Naive thymus-derived CD8-positive, alpha-beta T cell (primary cell): Measurements from ENCODE around the gene NDC1. TPM values are rescaled to one million over a fixed set of nuclear protein-coding genes. Genes with fewer than 3 reads are reported as not detected.
"Not testable (repeated sequence)": the region's sequence is repeated elsewhere in the genome, so short reads cannot be mapped to it uniquely, and the experiment has no call there.

ENCODE experiments used
- ATAC-seq, 2 donors: fragments of 150-1000 bp; cut with Tn5 transposase in 1 of 2; sonication (Bioruptor Pico), chemical (Tn5 transposase) in 1 of 2; 1 replicate in 1 of 2; 2 replicates in 1 of 2; pipeline ENCODE4 v1.10.0; 2021; ENCODE audit warnings: mild to moderate bottlenecking in 2 of 2, moderate library complexity in 2 of 2
- POLR2A ChIA-PET: fragments of 350-600 bp; sonication (Branson Sonifier 250); formaldehyde crosslinking; loops from one replicate; lab custom pipeline; 2021; ENCODE audit warnings: antibody characterized with exemption; lab: Charles Lee
- DNase-seq, 10 donors: peaks; one replicate each; pipeline versions ENCODE4 v3.0.0 to v3.0.0-alpha.2; 2020 to 2022
- H3K27ac Mint-ChIP-seq, 10 donors: one replicate each; pipeline ENCODE4 v1.8.0; 2020 to 2022; ENCODE audit warnings: mild to moderate bottlenecking in 10 of 10, mixed read lengths in 10 of 10, moderate library complexity in 4 of 10, inconsistent platforms in 1 of 10
- H3K27me3 Mint-ChIP-seq, 5 donors: one replicate each; pipeline ENCODE4 v1.8.0; 2021 to 2022; ENCODE audit warnings: mixed read lengths in 5 of 5
- H3K36me3 Mint-ChIP-seq, 3 donors: one replicate each; pipeline ENCODE4 v1.8.0; 2020 to 2022; ENCODE audit warnings: mixed read lengths in 3 of 3, mild to moderate bottlenecking in 2 of 3, inconsistent platforms in 1 of 3
- H3K4me1 Mint-ChIP-seq, 4 donors: one replicate each; pipeline ENCODE4 v1.8.0; 2021 to 2022; ENCODE audit warnings: mixed read lengths in 4 of 4
- H3K4me3 Mint-ChIP-seq, 10 donors: one replicate each; pipeline ENCODE4 v1.8.0; 2020 to 2022; ENCODE audit warnings: mild to moderate bottlenecking in 10 of 10, mixed read lengths in 10 of 10, moderate library complexity in 6 of 10, inconsistent platforms in 1 of 10
- H3K9me3 Mint-ChIP-seq, 9 donors: one replicate each; pipeline ENCODE4 v1.8.0; 2020 to 2022; ENCODE audit warnings: mixed read lengths in 9 of 9, mild to moderate bottlenecking in 3 of 9, inconsistent platforms in 1 of 9, moderate library complexity in 1 of 9
- polyA plus RNA-seq, 3 donors: library from polyadenylated mRNA; unstranded; fragments of 300-500 nt; fragmentation: Illumina TruSeq; gene quantifications; one replicate each; pipeline ENCODE4 v1.2.3, GENCODE V29; 2021
- total RNA-seq, 8 experiments: library from RNA in 2 of 8; stranded (reverse) in 2 of 8; gene quantifications; one replicate each; pipeline ENCODE4 v1.2.3 and lab custom pipeline; 2021 to 2026

The NDC1 gene
- total and polyA plus RNA-seq, 5 experiments from 2014 or later, result 5.8 to 15.0 (median 6.4) TPM

- H3K27ac Mint-ChIP-seq, result peak overlapping the region in 1 of 10 donors; percentile 62
Measured at GRCh38 chr1:53819387-53819786, 18.7 kb downstream of the NDC1 start.

GRCh38 chr1:53816584-53816983 is 21.5 kb downstream of the NDC1 start:
- DNase-seq, POLR2A ChIA-PET, H3K27ac Mint-ChIP-seq, H3K9me3 Mint-ChIP-seq, H3K27me3 Mint-ChIP-seq, H3K4me3 Mint-ChIP-seq, ATAC-seq: not testable (repeated sequence)
- Mint-ChIP-seq H3K36me3 (peaks cover 18 to 95% (median 57%) of the 10 kb centered on the region in 3 donors), H3K4me1 (peaks cover 0 to 17% (median 10%) of the 10 kb centered on the region in 4 donors)

More at GRCh38 chr1:53819387-53819786, 18.7 kb downstream of the NDC1 start:
- peaks cover 13 to 86% (median 47%) of the 10 kb centered on the region in 3 donors for H3K36me3 Mint-ChIP-seq
- H3K9me3 Mint-ChIP-seq, result no peaks in the 10 kb centered on the region
- H3K27me3 Mint-ChIP-seq, result no peaks in the 10 kb centered on the region
- no peak overlapping the region for H3K4me3 Mint-ChIP-seq
- no peak for ATAC-seq
- peaks cover 0 to 12% (median 8%) of the 10 kb centered on the region in 4 donors for H3K4me1 Mint-ChIP-seq
- POLR2A ChIA-PET, result no interaction called here
- DNase-seq, result no peak

GRCh38 chr1:53815484-53815883 is 22.6 kb downstream of the NDC1 start:
- Mint-ChIP-seq H3K36me3 (peaks cover 18 to 97% (median 56%) of the 10 kb centered on the region in 3 donors), H3K4me1 (peaks cover 0 to 18% (median 10%) of the 10 kb centered on the region in 4 donors)
- DNase-seq, POLR2A ChIA-PET, H3K9me3 Mint-ChIP-seq, ATAC-seq, H3K4me3 Mint-ChIP-seq, H3K27ac Mint-ChIP-seq, H3K27me3 Mint-ChIP-seq: not testable (repeated sequence)

- POLR2A ChIA-PET, result no interaction called here
- ATAC-seq (no peak), DNase-seq (no peak)
- Mint-ChIP-seq H3K9me3 (no peaks in the 10 kb centered on the region), H3K27me3 (no peaks in the 10 kb centered on the region), H3K4me3 (no peak overlapping the region), H3K4me1 (peaks cover 0 to 16% (median 4%) of the 10 kb centered on the region in 4 donors), H3K36me3 (peaks cover 8 to 96% (median 40%) of the 10 kb centered on the region in 3 donors), H3K27ac (peak overlapping the region in 2 of 10 donors; percentile 23 to 51)
Measured at GRCh38 chr1:53811414-53811851, 26.7 kb downstream of the NDC1 start.

GRCh38 chr1:53810497-53810896 is 27.6 kb downstream of the NDC1 start:
- Mint-ChIP-seq H3K9me3 (no peaks in the 10 kb centered on the region), H3K27ac (no peak overlapping the region)

GRCh38 chr1:53810007-53810406 is 28.1 kb downstream of the NDC1 start:
- H3K4me1 Mint-ChIP-seq, result peaks cover 0 to 13% (median 3%) of the 10 kb centered on the region in 4 donors
- ATAC-seq (no peak), DNase-seq (no peak)
- no peak overlapping the region for H3K4me3 Mint-ChIP-seq
- POLR2A ChIA-PET, result interaction anchor here (0.6 kb wide), 1 partner anchor 22 kb away, joined by 3 read pairs; no protein-coding TSS in a partner anchor
- peaks cover 5 to 93% (median 35%) of the 10 kb centered on the region in 3 donors for H3K36me3 Mint-ChIP-seq
- H3K9me3 Mint-ChIP-seq, result no peaks in the 10 kb centered on the region
- no peak overlapping the region for H3K27ac Mint-ChIP-seq
- H3K27me3 Mint-ChIP-seq, result no peaks in the 10 kb centered on the region

More at GRCh38 chr1:53810497-53810896, 27.6 kb downstream of the NDC1 start:
- DNase-seq (no peak), ATAC-seq (no peak)
- POLR2A ChIA-PET, result interaction anchor here (0.6 kb wide), 1 partner anchor 21 kb away, joined by 3 read pairs; no protein-coding TSS in a partner anchor
- H3K36me3 Mint-ChIP-seq, result peaks cover 5 to 95% (median 34%) of the 10 kb centered on the region in 3 donors
- H3K4me3 Mint-ChIP-seq, result no peak overlapping the region
- H3K4me1 Mint-ChIP-seq, result peaks cover 0 to 14% (median 3%) of the 10 kb centered on the region in 4 donors
- no peaks in the 10 kb centered on the region for H3K27me3 Mint-ChIP-seq

GRCh38 chr1:53807916-53808315 is 30.2 kb downstream of the NDC1 start:
- peaks cover 0 to 91% (median 32%) of the 10 kb centered on the region in 3 donors for H3K36me3 Mint-ChIP-seq
- no peak for DNase-seq
- no peaks in the 10 kb centered on the region for H3K9me3 Mint-ChIP-seq
- peaks cover 0 to 6% (median 0%) of the 10 kb centered on the region in 4 donors for H3K4me1 Mint-ChIP-seq
- ATAC-seq, result no peak
- POLR2A ChIA-PET, result no interaction called here
- no peak overlapping the region for H3K4me3 Mint-ChIP-seq
- no peaks in the 10 kb centered on the region for H3K27me3 Mint-ChIP-seq
- H3K27ac Mint-ChIP-seq, result no peak overlapping the region

GRCh38 chr1:53804791-53805505 is 33.1 kb downstream of the NDC1 start:
- Mint-ChIP-seq H3K27me3 (no peaks in the 10 kb centered on the region), H3K9me3 (no peaks in the 10 kb centered on the region), H3K36me3 (peaks cover 0 to 91% (median 39%) of the 10 kb centered on the region in 3 donors), H3K4me3 (no peak overlapping the region), H3K4me1 (no peaks in the 10 kb centered on the region), H3K27ac (no peak overlapping the region)
- POLR2A ChIA-PET, result no interaction called here
- DNase-seq (no peak), ATAC-seq (no peak)

GRCh38 chr1:53804181-53804580 is 33.9 kb downstream of the NDC1 start:
- ATAC-seq (no peak), DNase-seq (no peak)
- no peaks in the 10 kb centered on the region for H3K9me3 Mint-ChIP-seq
- no peak overlapping the region for H3K4me3 Mint-ChIP-seq
- no peaks in the 10 kb centered on the region for H3K4me1 Mint-ChIP-seq
- no peaks in the 10 kb centered on the region for H3K27me3 Mint-ChIP-seq
- H3K36me3 Mint-ChIP-seq, result peaks cover 0 to 91% (median 39%) of the 10 kb centered on the region in 3 donors
- POLR2A ChIA-PET, result no interaction called here
- no peak overlapping the region for H3K27ac Mint-ChIP-seq

- Mint-ChIP-seq H3K4me3 (no peak overlapping the region), H3K27me3 (no peaks in the 10 kb centered on the region), H3K4me1 (no peaks in the 10 kb centered on the region), H3K9me3 (no peaks in the 10 kb centered on the region), H3K36me3 (peaks cover 11 to 87% (median 37%) of the 10 kb centered on the region in 3 donors), H3K27ac (no peak overlapping the region)
- ATAC-seq (no peak), DNase-seq (no peak)
- POLR2A ChIA-PET, result interaction anchor here (0.7 kb wide), 1 partner anchor 522 kb away, joined by 3 read pairs; no protein-coding TSS in a partner anchor
Measured at GRCh38 chr1:53800621-53801020, 37.5 kb downstream of the NDC1 start.

- H3K36me3 Mint-ChIP-seq, result peaks cover 15 to 91% (median 40%) of the 10 kb centered on the region in 3 donors
- no peaks in the 10 kb centered on the region for H3K9me3 Mint-ChIP-seq
- ATAC-seq, result no peak
- POLR2A ChIA-PET, result no interaction called here
- no peaks in the 10 kb centered on the region for H3K27me3 Mint-ChIP-seq
- no peak overlapping the region for H3K4me3 Mint-ChIP-seq
- peaks cover 0 to 1% (median 0%) of the 10 kb centered on the region in 4 donors for H3K4me1 Mint-ChIP-seq
- no peak for DNase-seq
- H3K27ac Mint-ChIP-seq, result no peak overlapping the region
Measured at GRCh38 chr1:53799141-53799540, 39.0 kb downstream of the NDC1 start.

- ATAC-seq (no peak), DNase-seq (no peak)
- POLR2A ChIA-PET, result no interaction called here
- Mint-ChIP-seq H3K9me3 (no peaks in the 10 kb centered on the region), H3K4me3 (no peak overlapping the region), H3K27me3 (no peaks in the 10 kb centered on the region), H3K4me1 (peaks cover 0 to 1% (median 0%) of the 10 kb centered on the region in 4 donors), H3K27ac (no peak overlapping the region), H3K36me3 (peaks cover 20 to 87% (median 47%) of the 10 kb centered on the region in 3 donors)
Measured at GRCh38 chr1:53792806-53793205, 45.3 kb downstream of the NDC1 start.

GRCh38 chr1:53787655-53788054 is 50.4 kb downstream of the NDC1 start:
- Mint-ChIP-seq H3K4me3 (no peak overlapping the region), H3K27me3 (no peaks in the 10 kb centered on the region), H3K4me1 (peaks cover 0 to 3% (median 0%) of the 10 kb centered on the region in 4 donors), H3K36me3 (peaks cover 14 to 89% (median 37%) of the 10 kb centered on the region in 3 donors), H3K27ac (no peak overlapping the region), H3K9me3 (no peaks in the 10 kb centered on the region)
- POLR2A ChIA-PET, result no interaction called here
- DNase-seq, result no peak
- no peak for ATAC-seq
